Esophagus squamous epithelium (tissue), 4 donors: Measurements from ENCODE around the gene CNTN4.

Source experiments
- POLR2A ChIP-seq, 4 donors: fragments of 450-650 bp; IDR thresholded peaks; one replicate each; pipeline ENCODE4 v1.6.1; 2017; ENCODE audit warnings: antibody characterized with exemption in 4 of 4, mild to moderate bottlenecking in 4 of 4, moderate library complexity in 3 of 4
- TF ChIP-seq, protein P1 (sequence below), 6 experiments: fragments of 450-650 bp in 4 of 6; fragments of 200-600 bp in 2 of 6; sonication (generic) in 2 of 6; IDR thresholded peaks; one replicate each; pipeline ENCODE4 v1.5.1; 2016 to 2019; ENCODE audit warnings: antibody characterized with exemption in 6 of 6, mild to moderate bottlenecking in 4 of 6, moderate library complexity in 4 of 6

DNA sequence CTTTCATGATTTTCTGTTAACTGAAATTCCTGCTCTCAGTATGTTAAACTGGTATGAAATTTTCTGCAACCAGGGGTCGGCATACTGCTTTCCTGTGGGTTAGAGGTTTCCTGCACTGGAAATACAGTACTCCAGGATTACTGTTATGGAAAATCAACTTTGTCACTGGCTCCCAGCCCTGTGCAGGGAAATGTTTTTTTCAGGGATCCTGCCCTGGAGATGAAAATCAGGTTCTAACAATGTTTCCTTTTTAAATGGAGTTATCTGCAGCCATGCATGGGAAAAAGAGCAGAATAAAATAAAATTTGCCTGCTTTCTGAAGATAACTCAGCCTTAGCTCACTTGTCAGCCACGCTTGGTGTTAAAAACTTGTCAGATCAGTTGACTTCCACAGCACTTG is 791.1 kb downstream of the CNTN4 start:
- TF ChIP-seq, protein P1, sequence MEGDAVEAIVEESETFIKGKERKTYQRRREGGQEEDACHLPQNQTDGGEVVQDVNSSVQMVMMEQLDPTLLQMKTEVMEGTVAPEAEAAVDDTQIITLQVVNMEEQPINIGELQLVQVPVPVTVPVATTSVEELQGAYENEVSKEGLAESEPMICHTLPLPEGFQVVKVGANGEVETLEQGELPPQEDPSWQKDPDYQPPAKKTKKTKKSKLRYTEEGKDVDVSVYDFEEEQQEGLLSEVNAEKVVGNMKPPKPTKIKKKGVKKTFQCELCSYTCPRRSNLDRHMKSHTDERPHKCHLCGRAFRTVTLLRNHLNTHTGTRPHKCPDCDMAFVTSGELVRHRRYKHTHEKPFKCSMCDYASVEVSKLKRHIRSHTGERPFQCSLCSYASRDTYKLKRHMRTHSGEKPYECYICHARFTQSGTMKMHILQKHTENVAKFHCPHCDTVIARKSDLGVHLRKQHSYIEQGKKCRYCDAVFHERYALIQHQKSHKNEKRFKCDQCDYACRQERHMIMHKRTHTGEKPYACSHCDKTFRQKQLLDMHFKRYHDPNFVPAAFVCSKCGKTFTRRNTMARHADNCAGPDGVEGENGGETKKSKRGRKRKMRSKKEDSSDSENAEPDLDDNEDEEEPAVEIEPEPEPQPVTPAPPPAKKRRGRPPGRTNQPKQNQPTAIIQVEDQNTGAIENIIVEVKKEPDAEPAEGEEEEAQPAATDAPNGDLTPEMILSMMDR (IDR thresholded peaks at IDR 0.05), result no peak
- no peak for TF ChIP-seq POLR2A (IDR thresholded peaks at IDR 0.05)
